HG03558 (cell line): Measurements from ENCODE around the gene RAVER1.
"Not testable (repeated sequence)": the region's sequence is repeated elsewhere in the genome, so short reads cannot be mapped to it uniquely, and the experiment has no call there.

Experiments
- ATAC-seq: cut with Tn5 transposase; IDR thresholded peaks from one replicate; pipeline ENCODE4 v1.9.1; 2021; ENCODE audit warnings: moderate number of reproducible peaks; ENCODE audit not compliant: unreplicated experiment; ENCODE audit errors: extremely low read depth

The RAVER1 gene, protein sequence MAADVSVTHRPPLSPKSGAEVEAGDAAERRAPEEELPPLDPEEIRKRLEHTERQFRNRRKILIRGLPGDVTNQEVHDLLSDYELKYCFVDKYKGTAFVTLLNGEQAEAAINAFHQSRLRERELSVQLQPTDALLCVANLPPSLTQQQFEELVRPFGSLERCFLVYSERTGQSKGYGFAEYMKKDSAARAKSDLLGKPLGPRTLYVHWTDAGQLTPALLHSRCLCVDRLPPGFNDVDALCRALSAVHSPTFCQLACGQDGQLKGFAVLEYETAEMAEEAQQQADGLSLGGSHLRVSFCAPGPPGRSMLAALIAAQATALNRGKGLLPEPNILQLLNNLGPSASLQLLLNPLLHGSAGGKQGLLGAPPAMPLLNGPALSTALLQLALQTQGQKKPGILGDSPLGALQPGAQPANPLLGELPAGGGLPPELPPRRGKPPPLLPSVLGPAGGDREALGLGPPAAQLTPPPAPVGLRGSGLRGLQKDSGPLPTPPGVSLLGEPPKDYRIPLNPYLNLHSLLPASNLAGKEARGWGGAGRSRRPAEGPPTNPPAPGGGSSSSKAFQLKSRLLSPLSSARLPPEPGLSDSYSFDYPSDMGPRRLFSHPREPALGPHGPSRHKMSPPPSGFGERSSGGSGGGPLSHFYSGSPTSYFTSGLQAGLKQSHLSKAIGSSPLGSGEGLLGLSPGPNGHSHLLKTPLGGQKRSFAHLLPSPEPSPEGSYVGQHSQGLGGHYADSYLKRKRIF

DNA sequence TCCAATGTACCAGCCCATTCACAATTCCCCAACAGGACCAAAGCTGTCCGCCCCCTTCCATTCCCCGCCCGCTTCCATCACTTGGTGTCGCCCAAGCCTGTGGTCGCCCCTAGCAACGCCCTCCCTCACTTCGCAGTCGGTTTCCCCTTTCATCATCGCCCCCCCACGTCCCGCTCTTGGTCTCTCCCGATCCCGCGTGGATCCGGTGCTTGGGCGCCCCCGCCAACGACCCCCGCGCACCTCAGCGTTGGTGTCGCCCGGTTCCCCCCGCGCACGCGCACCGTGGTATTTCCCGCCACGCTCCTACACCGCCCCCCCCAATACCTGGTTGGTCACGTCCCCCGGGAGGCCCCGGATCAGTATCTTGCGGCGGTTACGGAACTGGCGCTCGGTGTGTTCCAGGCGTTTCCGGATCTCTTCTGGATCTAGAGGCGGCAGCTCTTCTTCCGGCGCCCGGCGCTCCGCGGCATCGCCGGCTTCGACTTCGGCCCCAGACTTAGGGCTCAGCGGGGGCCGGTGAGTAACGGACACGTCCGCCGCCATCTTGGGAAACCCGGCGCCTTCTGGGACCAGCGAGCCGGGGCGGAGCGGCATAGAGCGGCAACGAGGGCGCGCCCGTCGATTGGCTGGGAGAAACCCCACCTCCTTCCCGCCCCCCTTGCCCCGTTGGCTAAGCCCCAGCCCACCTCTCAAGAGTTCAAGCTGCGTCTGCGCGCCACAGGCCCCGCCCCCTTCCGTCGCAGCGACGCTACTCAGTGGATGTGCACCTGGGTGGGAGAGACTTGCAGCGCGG lies at the start of gene RAVER1:
Gene RAVER1 (minus strand): TSS at position 565 of the 793 bp plus-strand sequence. CDS start 22 bp downstream, at position 543.
- peak; percentile 54 for ATAC-seq

- not testable (repeated sequence) for ATAC-seq
Measured at GRCh38 chr19:10383223-10383499, 49.8 kb upstream of the RAVER1 start.

DNA sequence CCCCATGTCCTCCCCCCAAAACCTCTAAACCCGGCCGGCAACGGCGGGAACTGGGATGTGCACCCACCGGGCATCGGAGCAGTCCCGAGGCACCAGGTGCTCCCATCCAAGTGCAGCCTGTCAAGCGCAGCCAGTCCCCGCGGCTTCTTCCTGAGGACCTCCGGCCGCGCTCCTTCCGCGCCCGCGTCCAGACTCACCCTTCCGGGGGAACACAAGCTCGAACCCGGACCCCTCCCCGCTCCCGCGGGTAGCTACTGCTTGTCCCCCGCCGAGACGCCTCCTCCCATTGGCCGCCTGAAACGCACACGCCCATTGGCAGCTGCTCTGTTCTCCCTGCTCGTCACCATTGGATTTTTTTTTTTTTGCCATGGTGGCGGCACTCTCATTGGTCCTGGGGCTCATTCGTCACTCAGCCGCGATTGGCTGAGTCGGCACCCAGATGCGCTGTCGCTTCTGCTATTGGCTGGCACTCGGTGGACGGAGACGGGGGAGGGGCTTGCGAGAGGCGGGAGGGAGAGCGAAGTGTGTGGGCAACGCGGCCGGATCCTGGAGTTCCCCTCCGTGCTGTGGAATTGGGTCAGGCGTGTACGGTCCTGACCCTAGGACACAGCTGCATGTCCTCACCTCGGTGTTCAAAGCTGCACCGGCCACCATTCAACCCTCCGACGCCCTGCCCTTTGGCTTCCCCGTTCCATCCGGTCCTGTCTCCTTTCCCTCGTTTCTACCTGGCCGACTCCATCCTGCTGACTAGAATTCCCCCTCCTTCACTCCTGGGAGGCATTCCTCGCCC lies 47.2 kb upstream of the RAVER1 start, which contains the start of gene TYK2:
Gene TYK2 (minus strand): TSS at position 260 of the 790 bp plus-strand sequence. CDS start 2,166 bp downstream, outside the sequence.
- ATAC-seq = peak; percentile 86

DNA sequence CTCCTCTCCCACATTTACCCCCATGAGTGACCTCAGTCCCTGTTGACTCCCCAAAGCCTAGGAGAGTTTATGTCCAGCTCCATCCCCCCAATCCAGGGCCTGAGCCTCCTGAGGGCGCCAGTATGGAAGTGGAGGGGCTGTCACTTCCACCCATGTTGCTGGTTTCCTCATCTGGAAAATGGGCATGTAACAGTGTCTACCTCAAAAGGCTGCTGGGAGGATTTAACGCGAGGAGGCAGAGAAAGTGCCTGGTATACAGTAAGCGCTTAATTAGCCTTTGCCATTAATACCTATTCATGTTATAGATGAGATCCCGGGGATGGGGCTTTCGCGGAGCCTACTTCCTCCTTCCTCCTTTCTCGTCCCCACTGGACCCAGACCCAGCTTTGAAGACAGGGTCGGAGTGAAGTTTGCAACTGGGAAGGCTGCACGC lies 46.6 kb upstream of the RAVER1 start:
- no peak for ATAC-seq

- no peak for ATAC-seq
Measured at GRCh38 chr19:10378124-10378523, 44.8 kb upstream of the RAVER1 start.

DNA sequence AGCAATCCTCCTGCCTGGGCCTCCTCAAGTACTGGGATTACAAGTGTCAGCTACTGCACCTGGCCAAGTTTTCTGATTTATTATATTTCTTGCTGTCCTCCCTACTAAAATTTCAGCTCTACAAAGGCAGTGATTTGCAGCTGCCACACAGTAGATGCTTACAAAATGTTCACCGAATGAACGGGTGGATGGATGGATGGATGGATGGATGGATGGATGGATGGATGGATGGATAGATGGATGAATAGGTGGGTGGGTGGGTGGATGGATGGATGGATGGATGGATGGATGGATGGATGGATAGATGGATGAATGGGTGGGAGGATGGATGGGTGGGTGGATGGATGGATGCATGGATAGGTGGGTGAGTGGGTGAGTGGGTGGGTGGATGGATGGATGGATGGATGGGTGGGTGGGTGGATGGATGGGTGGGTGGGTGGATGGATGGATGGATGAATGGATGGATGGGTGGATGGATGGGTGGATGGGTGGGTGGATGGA lies 43.9 kb upstream of the RAVER1 start:
- not testable (repeated sequence) for ATAC-seq

GRCh38 chr19:10374931-10375330 lies 41.6 kb upstream of the RAVER1 start:
- no peak for ATAC-seq

DNA sequence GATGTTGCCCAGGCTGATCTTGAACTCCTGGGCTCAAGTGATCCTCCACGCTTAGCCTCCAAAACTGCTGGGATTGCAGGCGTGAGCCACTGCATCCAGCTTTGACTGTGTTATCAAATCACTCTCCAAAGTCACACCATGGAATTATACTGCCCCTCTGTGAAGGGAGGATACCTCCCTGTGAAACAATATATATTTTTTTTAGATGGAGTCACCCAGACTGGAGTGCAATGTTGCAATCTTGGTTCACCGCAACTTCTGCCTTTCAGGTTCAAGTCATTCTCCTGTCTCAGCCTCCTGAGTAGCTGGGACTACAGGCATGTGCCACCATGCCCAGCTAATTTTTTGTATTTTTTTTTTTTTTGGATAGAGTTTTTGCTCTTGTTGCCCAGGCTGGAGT lies 39.4 kb upstream of the RAVER1 start:
- no peak for ATAC-seq

DNA sequence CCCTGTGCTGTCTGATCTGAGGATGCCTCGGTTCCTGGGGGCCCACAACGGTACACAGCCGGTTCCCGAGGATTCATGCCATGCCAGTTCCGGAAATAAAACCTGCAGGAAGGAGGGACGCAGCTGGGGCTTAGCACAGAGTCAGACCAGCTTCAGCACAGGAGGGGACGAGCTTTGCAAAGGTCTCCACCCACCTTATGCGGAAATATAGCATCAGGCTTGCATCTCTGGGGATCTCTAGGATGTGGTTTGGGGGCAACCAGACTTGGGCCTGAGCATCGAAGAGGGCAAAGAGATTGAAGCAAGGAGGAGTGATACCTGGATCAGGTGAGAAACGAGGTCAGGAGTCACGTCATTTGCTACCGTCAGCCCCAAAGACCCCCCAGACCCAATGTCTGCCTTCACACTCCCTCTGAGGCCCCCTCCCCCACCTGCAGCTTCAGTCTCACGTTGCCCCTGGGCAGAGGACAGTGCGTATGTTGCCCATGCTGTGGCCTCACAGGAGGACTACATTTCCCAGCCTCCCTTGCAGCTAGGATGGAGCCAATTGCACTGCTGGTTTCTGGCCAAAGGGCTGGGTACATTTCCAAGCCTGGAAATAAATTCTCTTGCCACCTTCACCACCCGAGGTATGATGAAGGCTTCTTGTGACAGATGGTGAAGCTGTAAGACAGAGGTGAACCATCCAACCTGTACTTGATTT lies 34.9 kb upstream of the RAVER1 start:
- ATAC-seq = no peak

GRCh38 chr19:10366950-10367512 lies 33.7 kb upstream of the RAVER1 start:
- ATAC-seq = not testable (repeated sequence)

GRCh38 chr19:10365518-10365917 lies 32.2 kb upstream of the RAVER1 start:
- ATAC-seq = no peak

DNA sequence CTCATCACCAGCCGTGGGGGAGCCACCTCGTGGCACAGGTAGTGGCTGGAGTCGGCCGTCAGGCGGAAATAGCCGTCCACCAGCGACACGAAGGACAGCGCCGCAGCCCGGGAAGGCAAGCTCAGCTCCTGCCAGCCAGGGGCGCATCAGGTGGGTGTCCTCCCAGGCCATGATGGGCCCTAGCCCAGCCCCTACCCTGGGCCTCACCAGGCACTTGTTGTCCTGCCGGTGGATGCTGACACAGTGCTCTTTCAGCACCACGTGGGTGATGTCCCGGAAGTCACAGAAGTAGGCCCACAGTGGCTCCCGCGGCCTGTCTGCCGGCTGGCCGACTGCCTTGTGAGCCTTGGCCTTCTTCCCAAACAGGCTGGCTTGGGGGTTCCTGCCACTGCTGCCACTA lies 31.3 kb upstream of the RAVER1 start:
- no peak for ATAC-seq

- ATAC-seq = no peak
Measured at GRCh38 chr19:10363789-10364281, 30.5 kb upstream of the RAVER1 start.

DNA sequence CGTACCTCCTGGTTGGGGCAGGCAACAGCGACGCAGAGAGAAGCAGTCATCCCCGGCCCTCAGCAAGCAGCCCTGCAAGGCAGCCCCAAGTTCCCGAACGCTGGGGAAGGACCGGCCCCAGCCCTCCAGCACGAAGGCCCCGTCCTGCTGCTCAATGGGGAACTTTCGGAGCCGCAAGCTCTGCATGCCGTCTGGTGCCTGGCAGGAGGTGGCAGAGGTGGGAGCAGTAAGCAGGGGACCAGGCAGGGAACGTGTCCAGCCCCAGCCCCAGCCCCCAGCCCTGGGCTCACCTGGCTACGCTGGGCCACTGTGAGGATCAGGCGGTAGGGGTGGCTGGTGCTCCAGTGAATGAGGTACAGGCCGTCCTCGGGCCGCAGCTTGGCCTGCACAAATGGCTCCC lies 28.9 kb upstream of the RAVER1 start:
- no peak for ATAC-seq

DNA sequence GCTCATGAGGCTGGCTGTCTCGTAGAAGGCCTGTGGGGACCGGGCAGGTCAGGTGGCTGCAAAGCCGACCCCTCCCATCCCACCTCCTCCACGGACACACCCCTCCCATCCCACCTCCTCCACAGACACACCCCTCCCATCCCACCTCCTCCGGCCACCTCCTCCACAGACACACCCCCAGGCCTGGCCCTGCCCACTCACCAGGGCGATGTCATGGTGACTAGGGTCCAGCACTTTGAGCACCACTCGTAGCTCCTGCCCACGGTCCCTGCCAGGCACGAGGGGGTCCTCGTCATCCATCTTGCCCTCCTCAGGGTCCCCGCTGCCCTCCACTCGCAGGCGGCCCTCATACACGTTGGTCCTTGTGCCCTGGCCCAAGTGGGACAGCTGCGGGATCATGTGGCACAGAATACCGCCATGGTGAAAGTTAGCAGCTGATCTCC lies 28.3 kb upstream of the RAVER1 start:
- no peak for ATAC-seq

DNA sequence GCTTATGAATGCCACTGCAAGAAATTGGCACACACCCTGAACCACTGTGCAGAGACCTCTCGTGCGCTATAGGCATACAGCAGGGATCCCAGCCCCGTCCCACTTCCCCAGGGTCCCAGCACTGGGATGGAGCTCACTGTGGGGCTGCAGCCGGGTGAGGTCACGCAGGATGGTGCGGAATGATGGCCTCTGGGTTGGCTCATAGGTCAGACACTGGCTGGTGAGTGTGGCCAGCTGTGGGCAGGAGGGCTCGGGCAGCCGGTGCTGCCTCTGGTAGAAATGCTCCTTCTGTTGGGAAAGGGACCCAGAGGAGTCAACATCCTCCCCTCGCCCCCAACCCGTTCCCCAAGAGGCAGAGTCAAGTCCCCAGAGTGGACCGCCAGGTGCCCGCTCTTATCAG lies 23.1 kb upstream of the RAVER1 start:
- no peak for ATAC-seq

DNA sequence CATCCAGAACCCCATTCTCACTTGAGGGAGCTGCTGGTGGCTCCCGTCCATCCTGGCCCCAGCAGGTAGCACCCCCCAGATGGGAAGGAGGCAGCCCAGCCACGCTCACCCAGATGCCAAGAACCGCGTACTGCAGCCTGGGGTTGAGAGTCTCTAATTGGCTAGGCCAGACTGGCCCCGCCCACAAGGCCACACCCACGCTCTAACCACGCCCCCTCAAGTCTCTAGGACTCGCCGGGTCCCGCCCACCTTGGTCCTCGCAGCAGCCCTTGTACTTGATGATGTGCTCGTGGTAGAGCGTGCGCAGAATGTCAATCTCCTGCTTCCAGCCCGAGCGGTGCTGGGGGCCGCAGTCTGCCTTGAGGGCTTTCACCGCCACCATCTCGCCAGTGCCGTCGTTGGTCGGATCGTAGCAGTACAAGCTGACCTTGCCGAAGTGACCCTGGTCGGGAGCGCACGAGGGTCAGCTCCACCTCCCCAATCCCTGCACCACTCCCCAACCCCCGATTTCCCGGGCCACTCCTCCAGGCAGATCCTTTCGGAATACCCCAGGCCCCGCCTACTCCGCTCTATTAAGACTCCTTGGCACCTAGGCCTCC lies 20.6 kb upstream of the RAVER1 start:
- no peak for ATAC-seq
